Measurements from ENCODE around the gene SLC20A1. TPM values are rescaled to one million over a fixed set of nuclear protein-coding genes. Genes with fewer than 3 reads are reported as not detected.
A peak's percentile ranks its signal among the peaks of the same experiment; 100 is the strongest.

SLC20A1 gene
- total RNA-seq, 6 experiments from 2014 or later, result 147 to 225 (median 195) TPM

- TF ChIP-seq, protein P1, sequence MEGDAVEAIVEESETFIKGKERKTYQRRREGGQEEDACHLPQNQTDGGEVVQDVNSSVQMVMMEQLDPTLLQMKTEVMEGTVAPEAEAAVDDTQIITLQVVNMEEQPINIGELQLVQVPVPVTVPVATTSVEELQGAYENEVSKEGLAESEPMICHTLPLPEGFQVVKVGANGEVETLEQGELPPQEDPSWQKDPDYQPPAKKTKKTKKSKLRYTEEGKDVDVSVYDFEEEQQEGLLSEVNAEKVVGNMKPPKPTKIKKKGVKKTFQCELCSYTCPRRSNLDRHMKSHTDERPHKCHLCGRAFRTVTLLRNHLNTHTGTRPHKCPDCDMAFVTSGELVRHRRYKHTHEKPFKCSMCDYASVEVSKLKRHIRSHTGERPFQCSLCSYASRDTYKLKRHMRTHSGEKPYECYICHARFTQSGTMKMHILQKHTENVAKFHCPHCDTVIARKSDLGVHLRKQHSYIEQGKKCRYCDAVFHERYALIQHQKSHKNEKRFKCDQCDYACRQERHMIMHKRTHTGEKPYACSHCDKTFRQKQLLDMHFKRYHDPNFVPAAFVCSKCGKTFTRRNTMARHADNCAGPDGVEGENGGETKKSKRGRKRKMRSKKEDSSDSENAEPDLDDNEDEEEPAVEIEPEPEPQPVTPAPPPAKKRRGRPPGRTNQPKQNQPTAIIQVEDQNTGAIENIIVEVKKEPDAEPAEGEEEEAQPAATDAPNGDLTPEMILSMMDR (IDR thresholded peaks at IDR 0.05), result no peak
- Mint-ChIP-seq H3K27ac (peak overlapping the region; percentile 87), H3K4me3 (peak overlapping the region; percentile 53; the same call in 1 of the 2 replicates), H3K27me3 (ENCODE audit: insufficient read depth) (peaks cover 4% of the 10 kb centered on the region), H3K4me1 (ENCODE audit: low read depth) (peaks cover 32% of the 10 kb centered on the region), H3K36me3 (ENCODE audit: low read depth) (no peaks in the 10 kb centered on the region), H3K9me3 (peaks cover 4% of the 10 kb centered on the region; the same call in 1 of the 2 replicates)
- DNase-seq, result peak; percentile 56
These were observed 67.3 kb downstream of the SLC20A1 start for GRCh38 chr2:112712903-112713584.

Other genes with a start within 250 kb of the SLC20A1 start
- 1 to 10 TPM; 4.1 to 6.6 (median 5.5) TPM for gene RGPD8, start 212.3 kb upstream of the SLC20A1 start, total RNA-seq (2021; fragmentation: NEBNext Ultra II Directional; extraction: Animal tissue kit (Norgen Biotek cat#: 25700))
- 10 to 100 TPM; 48.4 to 65.1 (median 55.1) TPM for gene TTL, start 163.8 kb upstream of the SLC20A1 start, total RNA-seq (2021; fragmentation: NEBNext Ultra II Directional; extraction: Animal tissue kit (Norgen Biotek cat#: 25700))
- gene POLR1B, start 103.5 kb upstream of the SLC20A1 start, total RNA-seq (2021; fragmentation: NEBNext Ultra II Directional; extraction: Animal tissue kit (Norgen Biotek cat#: 25700)), result 10 to 100 TPM; 15.1 to 27.5 (median 17.6) TPM
- gene CHCHD5, start 61.3 kb upstream of the SLC20A1 start, total RNA-seq (2021; fragmentation: NEBNext Ultra II Directional; extraction: Animal tissue kit (Norgen Biotek cat#: 25700)), result 10 to 100 TPM; 26.9 to 43.2 (median 32.6) TPM
- gene NT5DC4, start 75.1 kb downstream of the SLC20A1 start, total RNA-seq (2021; fragmentation: NEBNext Ultra II Directional; extraction: Animal tissue kit (Norgen Biotek cat#: 25700)), result not detected
- gene CKAP2L, start 118.7 kb downstream of the SLC20A1 start, total RNA-seq (2021; fragmentation: NEBNext Ultra II Directional; extraction: Animal tissue kit (Norgen Biotek cat#: 25700)), result 10 to 100 TPM; 10.6 to 35.7 (median 30.2) TPM
- gene IL1A, start 138.6 kb downstream of the SLC20A1 start, total RNA-seq (2021; fragmentation: NEBNext Ultra II Directional; extraction: Animal tissue kit (Norgen Biotek cat#: 25700)), result under 1 TPM in 1 of 6 experiments, not detected in 5; 0.07 TPM
- 1 to 10 TPM; 1.3 to 7.7 (median 6.0) TPM for gene IL1B, start 190.8 kb downstream of the SLC20A1 start, total RNA-seq (2021; fragmentation: NEBNext Ultra II Directional; extraction: Animal tissue kit (Norgen Biotek cat#: 25700))

Measured in HFFc6 (cell line).